Measurements from ENCODE around the gene TIAM1. TPM values are rescaled to one million over a fixed set of nuclear protein-coding genes. Genes with fewer than 3 reads are reported as not detected.

Gene TIAM1
- 100 to 1,000 TPM; 103 to 104 TPM for total RNA-seq
- polyA plus RNA-seq, result 10 to 100 TPM; 22.5 to 31.4 TPM

GRCh38 chr21:31343680-31344480, at the start of gene TIAM1:
TSS of gene TIAM1 (minus strand) at chr21:31344261. CDS start at chr21:31266972, 77,289 bp downstream.
- no peak for DNase-seq
- Histone ChIP-seq H3K27me3 (ENCODE audit: insufficient read depth, low read length) (no peaks in the 10 kb centered on the region), H3K9me3 (ENCODE audit: control insufficient read depth in 1 of 2, low read length in 2 of 2) (no peaks in the 10 kb centered on the region), H3K27ac (ENCODE audit: low read depth, low read length) (peak within 1 kb of the TSS; percentile 18), H3K4me3 (ENCODE audit: low read length in 2 of 2) (peak within 1 kb of the TSS; percentile 14 to 46), H3K4me1 (ENCODE audit: insufficient read depth, low read length) (peaks cover 32% of the 10 kb centered on the region), H3K36me3 (ENCODE audit: insufficient read depth, low read length) (no peaks in the 10 kb centered on the region)
- Mint-ChIP-seq H3K27me3 (peaks cover 12 to 22% of the 10 kb centered on the region in 2 donors), H3K36me3 (peaks cover under 1 to 5% of the 10 kb centered on the region in 2 donors), H3K4me1 (peaks cover 30 to 56% (median 41%) of the 10 kb centered on the region in 4 donors), H3K27ac (peak within 1 kb of the TSS; percentile 16 to 93 (median 80)), H3K9me3 (peaks cover 0 to 2% (median 0%) of the 10 kb centered on the region in 8 donors), H3K4me3 (peak within 1 kb of the TSS; percentile 85 to 96 (median 94))
- CTCF ChIA-PET (ENCODE audit: partially characterized antibody), result interaction anchor here (0.9 to 1.6 kb wide), 2 partner anchors 11 to 215 kb away, joined by 3 to 6 read pairs; no protein-coding TSS in a partner anchor
- intact Hi-C loops (cut with micrococcal nuclease), result no loop called here
- POLR2A ChIA-PET (ENCODE audit: partially characterized antibody), result interaction anchor here (1.1 to 2.6 kb wide), 3 partner anchors 10 to 215 kb away, joined by 4 to 9 read pairs (median 4); no protein-coding TSS in a partner anchor

- Mint-ChIP-seq H3K4me1 (peaks cover 0 to 4% (median under 1%) of the 10 kb centered on the region in 4 donors), H3K9me3 (no peaks in the 10 kb centered on the region), H3K27ac (no peak overlapping the region), H3K4me3 (no peak overlapping the region), H3K27me3 (no peaks in the 10 kb centered on the region), H3K36me3 (no peaks in the 10 kb centered on the region)
- H3K27ac ChIP-seq (ENCODE audit: low read depth, low read length), result no peak overlapping the region
- no peaks in the 10 kb centered on the region for H3K9me3 ChIP-seq (ENCODE audit: control insufficient read depth in 1 of 2, low read length in 2 of 2)
- no peaks in the 10 kb centered on the region for H3K4me1 ChIP-seq (ENCODE audit: insufficient read depth, low read length)
- no peak for DNase-seq
- H3K36me3 ChIP-seq (ENCODE audit: insufficient read depth, low read length), result no peaks in the 10 kb centered on the region
- CTCF ChIA-PET (ENCODE audit: partially characterized antibody), result no interaction called here
- no peaks in the 10 kb centered on the region for H3K27me3 ChIP-seq (ENCODE audit: insufficient read depth, low read length)
- intact Hi-C loops (cut with micrococcal nuclease), result no loop called here
- POLR2A ChIA-PET (ENCODE audit: partially characterized antibody), result no interaction called here
- no peak overlapping the region for H3K4me3 ChIP-seq (ENCODE audit: low read length in 2 of 2)
Measured at GRCh38 chr21:31387560-31388186, 43.6 kb upstream of the TIAM1 start.

- Mint-ChIP-seq H3K27ac (no peak overlapping the region), H3K27me3 (no peaks in the 10 kb centered on the region), H3K4me3 (no peak overlapping the region), H3K4me1 (peaks cover 2 to 13% (median 9%) of the 10 kb centered on the region in 4 donors), H3K9me3 (peaks cover 0 to 1% (median 0%) of the 10 kb centered on the region in 8 donors), H3K36me3 (no peaks in the 10 kb centered on the region)
- Histone ChIP-seq H3K4me3 (ENCODE audit: low read length in 2 of 2) (no peak overlapping the region), H3K9me3 (ENCODE audit: control insufficient read depth in 1 of 2, low read length in 2 of 2) (no peaks in the 10 kb centered on the region), H3K4me1 (ENCODE audit: insufficient read depth, low read length) (no peaks in the 10 kb centered on the region), H3K27me3 (ENCODE audit: insufficient read depth, low read length) (no peaks in the 10 kb centered on the region), H3K27ac (ENCODE audit: low read depth, low read length) (no peak overlapping the region), H3K36me3 (ENCODE audit: insufficient read depth, low read length) (no peaks in the 10 kb centered on the region)
- POLR2A ChIA-PET (ENCODE audit: partially characterized antibody), result no interaction called here
- CTCF ChIA-PET (ENCODE audit: partially characterized antibody), result no interaction called here
- intact Hi-C loops (cut with micrococcal nuclease), result no loop called here
- DNase-seq, result no peak
Measured at GRCh38 chr21:31386006-31386405, 41.9 kb upstream of the TIAM1 start.

- no peak for DNase-seq
- ChIA-PET CTCF (ENCODE audit: partially characterized antibody) (no interaction called here), POLR2A (ENCODE audit: partially characterized antibody) (no interaction called here)
- Mint-ChIP-seq H3K9me3 (peaks cover 0 to 1% (median 0%) of the 10 kb centered on the region in 8 donors), H3K27me3 (no peaks in the 10 kb centered on the region), H3K27ac (no peak overlapping the region), H3K36me3 (no peaks in the 10 kb centered on the region), H3K4me1 (peaks cover 2 to 13% (median 9%) of the 10 kb centered on the region in 4 donors), H3K4me3 (no peak overlapping the region)
- no peaks in the 10 kb centered on the region for H3K36me3 ChIP-seq (ENCODE audit: insufficient read depth, low read length)
- H3K27ac ChIP-seq (ENCODE audit: low read depth, low read length), result no peak overlapping the region
- H3K4me3 ChIP-seq (ENCODE audit: low read length in 2 of 2), result no peak overlapping the region
- no peaks in the 10 kb centered on the region for H3K27me3 ChIP-seq (ENCODE audit: insufficient read depth, low read length)
- no peaks in the 10 kb centered on the region for H3K9me3 ChIP-seq (ENCODE audit: control insufficient read depth in 1 of 2, low read length in 2 of 2)
- no peaks in the 10 kb centered on the region for H3K4me1 ChIP-seq (ENCODE audit: insufficient read depth, low read length)
- intact Hi-C loops (cut with micrococcal nuclease), result no loop called here
Measured at GRCh38 chr21:31383770-31384169, 39.7 kb upstream of the TIAM1 start.

GRCh38 chr21:31382060-31382459, 38.0 kb upstream of the TIAM1 start:
- intact Hi-C loops (cut with micrococcal nuclease), result no loop called here
- peaks cover 2 to 13% (median 9%) of the 10 kb centered on the region in 4 donors for H3K4me1 Mint-ChIP-seq
- Histone ChIP-seq H3K36me3 (ENCODE audit: insufficient read depth, low read length) (no peaks in the 10 kb centered on the region), H3K4me1 (ENCODE audit: insufficient read depth, low read length) (no peaks in the 10 kb centered on the region), H3K27me3 (ENCODE audit: insufficient read depth, low read length) (no peaks in the 10 kb centered on the region), H3K27ac (ENCODE audit: low read depth, low read length) (no peak overlapping the region), H3K4me3 (ENCODE audit: low read length in 2 of 2) (no peak overlapping the region), H3K9me3 (ENCODE audit: control insufficient read depth in 1 of 2, low read length in 2 of 2) (no peaks in the 10 kb centered on the region)
- no peaks in the 10 kb centered on the region for H3K27me3 Mint-ChIP-seq
- POLR2A ChIA-PET (ENCODE audit: partially characterized antibody), result no interaction called here
- CTCF ChIA-PET (ENCODE audit: partially characterized antibody), result no interaction called here
- no peaks in the 10 kb centered on the region for H3K36me3 Mint-ChIP-seq
- DNase-seq, result no peak
- peak overlapping the region in 1 of 8 donors; percentile 36 for H3K4me3 Mint-ChIP-seq
- H3K9me3 Mint-ChIP-seq, result peaks cover 0 to 1% (median 0%) of the 10 kb centered on the region in 8 donors
- peak overlapping the region in 2 of 7 donors; percentile 3 to 25 for H3K27ac Mint-ChIP-seq

- Histone ChIP-seq H3K36me3 (ENCODE audit: insufficient read depth, low read length) (no peaks in the 10 kb centered on the region), H3K4me1 (ENCODE audit: insufficient read depth, low read length) (no peaks in the 10 kb centered on the region), H3K4me3 (ENCODE audit: low read length in 2 of 2) (no peak overlapping the region), H3K27ac (ENCODE audit: low read depth, low read length) (no peak overlapping the region), H3K27me3 (ENCODE audit: insufficient read depth, low read length) (no peaks in the 10 kb centered on the region), H3K9me3 (ENCODE audit: control insufficient read depth in 1 of 2, low read length in 2 of 2) (no peaks in the 10 kb centered on the region)
- CTCF ChIA-PET (ENCODE audit: partially characterized antibody), result no interaction called here
- DNase-seq, result no peak
- Mint-ChIP-seq H3K27ac (peak overlapping the region in 1 of 7 donors; percentile 50), H3K4me3 (no peak overlapping the region), H3K27me3 (peaks cover 0 to 1% of the 10 kb centered on the region in 2 donors), H3K36me3 (no peaks in the 10 kb centered on the region), H3K9me3 (no peaks in the 10 kb centered on the region), H3K4me1 (peaks cover 0 to 3% (median 2%) of the 10 kb centered on the region in 4 donors)
- POLR2A ChIA-PET (ENCODE audit: partially characterized antibody), result no interaction called here
- intact Hi-C loops (cut with micrococcal nuclease), result no loop called here
Measured at GRCh38 chr21:31376301-31376700, 32.2 kb upstream of the TIAM1 start.

GRCh38 chr21:31374395-31374794, 30.3 kb upstream of the TIAM1 start:
- no peaks in the 10 kb centered on the region for H3K36me3 ChIP-seq (ENCODE audit: insufficient read depth, low read length)
- DNase-seq, result no peak
- ChIA-PET CTCF (ENCODE audit: partially characterized antibody) (no interaction called here), POLR2A (ENCODE audit: partially characterized antibody) (no interaction called here)
- Mint-ChIP-seq H3K4me1 (peaks cover 0 to 3% (median 2%) of the 10 kb centered on the region in 4 donors), H3K4me3 (no peak overlapping the region), H3K27me3 (peaks cover 0 to 1% of the 10 kb centered on the region in 2 donors), H3K36me3 (no peaks in the 10 kb centered on the region), H3K9me3 (no peaks in the 10 kb centered on the region), H3K27ac (no peak overlapping the region)
- no peak overlapping the region for H3K27ac ChIP-seq (ENCODE audit: low read depth, low read length)
- intact Hi-C loops (cut with micrococcal nuclease), result no loop called here
- H3K4me3 ChIP-seq (ENCODE audit: low read length in 2 of 2), result no peak overlapping the region
- H3K9me3 ChIP-seq (ENCODE audit: control insufficient read depth in 1 of 2, low read length in 2 of 2), result no peaks in the 10 kb centered on the region
- H3K4me1 ChIP-seq (ENCODE audit: insufficient read depth, low read length), result no peaks in the 10 kb centered on the region
- H3K27me3 ChIP-seq (ENCODE audit: insufficient read depth, low read length), result no peaks in the 10 kb centered on the region

Measured in CD4-positive, alpha-beta memory T cell (primary cell).